GM12892 (cell line): ENCODE results near the gene MAP3K5.

Experiments
- DNase-seq: peaks from one replicate; pipeline ENCODE4 v3.0.0; 2011; ENCODE audit not compliant: insufficient read length
- FAIRE-seq: peaks from 2 replicates; lab custom pipeline; 2011; peaks lifted over from hg19 to GRCh38; lab: Jason Lieb, UNC
- POLR2A ChIP-seq: IDR thresholded peaks from 2 replicates; pipeline ENCODE4 v1.6.1; 2011; ENCODE audit warnings: low read depth, low read length, control low read depth
- POLR2AphosphoS5 ChIP-seq: IDR thresholded peaks from 2 replicates; pipeline ENCODE4 v1.6.1; 2011; ENCODE audit warnings: low read depth, low read length, control low read depth
- TAF1 ChIP-seq: IDR thresholded peaks from 2 replicates; pipeline ENCODE4 v1.6.1; 2011; ENCODE audit warnings: low read depth, mild to moderate bottlenecking, control low read depth, low read length, borderline replicate concordance

The MAP3K5 gene

GRCh38 chr6:136682292-136682691, 110.0 kb downstream of the MAP3K5 start:
- DNase-seq (no peak), FAIRE-seq (no peak)
- TF ChIP-seq POLR2AphosphoS5 (no peak), TAF1 (no peak), POLR2A (no peak)

DNA sequence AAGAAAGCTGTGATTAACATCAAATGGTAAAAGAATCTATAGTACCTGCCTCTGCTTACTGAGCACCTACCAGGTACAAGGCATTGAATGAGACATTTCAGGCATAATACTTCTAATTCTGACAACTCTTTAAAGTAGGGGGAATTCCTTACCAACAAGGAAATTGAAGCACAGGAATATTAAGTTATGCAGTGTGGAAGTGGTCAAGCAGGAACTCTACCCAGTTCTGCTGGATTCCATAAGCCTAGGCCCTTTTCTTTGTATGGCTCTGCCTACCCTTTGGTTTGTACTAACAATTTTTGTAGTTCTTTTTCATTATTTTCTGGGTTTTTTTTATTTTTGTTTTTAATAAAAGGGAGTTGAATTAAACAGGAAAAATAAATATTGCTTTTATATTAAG, 114.5 kb downstream of the MAP3K5 start:
- TF ChIP-seq TAF1, result no peak
- no peak for TF ChIP-seq POLR2A
- TF ChIP-seq POLR2AphosphoS5, result no peak
- FAIRE-seq (no peak), DNase-seq (no peak)

DNA sequence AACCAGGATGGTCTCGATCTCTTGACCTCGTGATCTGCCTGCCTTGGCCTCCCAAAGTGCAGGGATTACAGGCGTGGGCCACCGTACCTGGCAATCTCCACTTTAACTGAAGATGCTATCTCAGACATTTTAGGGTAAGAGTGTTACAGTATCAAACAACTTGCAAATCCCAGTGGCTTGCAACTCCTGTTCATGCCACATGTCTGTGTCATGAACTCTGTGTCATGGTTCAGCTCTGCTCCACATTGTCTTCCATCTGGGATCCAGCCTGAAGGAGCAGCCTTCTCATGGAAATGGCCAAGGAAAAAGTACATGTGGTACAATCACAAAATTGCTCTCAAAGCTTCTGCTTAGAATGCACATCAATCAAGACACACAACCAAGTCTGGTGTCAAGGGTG, 114.9 kb downstream of the MAP3K5 start:
- peak; percentile 9 for FAIRE-seq
- no peak for TF ChIP-seq POLR2AphosphoS5
- no peak for TF ChIP-seq POLR2A
- no peak for TF ChIP-seq TAF1
- no peak for DNase-seq

DNA sequence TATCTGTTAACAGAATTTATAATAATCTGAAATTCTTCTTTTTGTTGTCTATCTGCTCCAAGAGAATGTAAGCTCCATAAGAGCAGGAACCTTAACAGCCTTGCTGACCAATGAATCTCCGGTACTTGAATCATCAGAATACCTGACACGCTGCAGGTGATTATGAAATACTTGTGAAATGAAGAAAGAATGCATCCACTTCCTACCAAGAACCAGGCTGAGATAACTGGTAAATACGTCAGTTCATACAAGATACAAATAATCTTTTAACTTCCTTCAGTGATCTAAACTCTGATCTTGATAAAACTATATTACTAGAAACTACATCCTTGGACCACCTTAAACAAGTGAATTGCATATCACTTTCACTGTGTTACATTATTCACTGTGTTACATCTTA, 116.2 kb downstream of the MAP3K5 start:
- FAIRE-seq (no peak), DNase-seq (no peak)
- TF ChIP-seq TAF1 (no peak), POLR2AphosphoS5 (no peak), POLR2A (no peak)

DNA sequence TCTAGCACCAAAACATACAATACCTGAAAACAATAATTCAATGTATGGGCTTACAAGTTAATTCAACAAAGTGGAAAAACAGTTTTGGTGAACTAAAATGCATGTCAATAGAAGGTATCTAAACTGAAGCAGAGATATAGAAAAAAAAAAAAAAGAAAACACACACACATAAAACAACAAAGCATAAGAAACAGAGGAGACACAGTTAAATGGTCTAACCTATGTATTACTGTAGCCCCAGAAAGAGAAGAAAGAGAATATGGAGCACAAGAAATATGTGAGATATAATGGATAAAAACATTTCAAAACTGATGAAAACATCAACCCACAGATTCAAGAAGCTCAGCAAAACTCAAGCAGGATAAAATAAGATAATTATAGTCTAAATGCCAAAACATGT, 118.7 kb downstream of the MAP3K5 start:
- DNase-seq (no peak), FAIRE-seq (no peak)
- TF ChIP-seq POLR2AphosphoS5, result no peak
- TF ChIP-seq POLR2A, result no peak
- no peak for TF ChIP-seq TAF1

- TF ChIP-seq POLR2AphosphoS5 (no peak), TAF1 (no peak), POLR2A (no peak)
- DNase-seq, result no peak
- FAIRE-seq, result no peak
Measured at GRCh38 chr6:136672144-136672543, 120.1 kb downstream of the MAP3K5 start.

GRCh38 chr6:136669299-136669699, 123.0 kb downstream of the MAP3K5 start:
- TF ChIP-seq TAF1 (no peak), POLR2AphosphoS5 (no peak), POLR2A (no peak)
- FAIRE-seq (no peak), DNase-seq (no peak)

GRCh38 chr6:136668571-136668970, 123.7 kb downstream of the MAP3K5 start:
- no peak for FAIRE-seq
- TF ChIP-seq TAF1 (no peak), POLR2A (no peak), POLR2AphosphoS5 (no peak)
- no peak for DNase-seq

- no peak for FAIRE-seq
- DNase-seq, result no peak
- TF ChIP-seq POLR2AphosphoS5, result no peak
- TF ChIP-seq POLR2A, result no peak
- TF ChIP-seq TAF1, result no peak
Measured at GRCh38 chr6:136666041-136666440, 126.2 kb downstream of the MAP3K5 start.

DNA sequence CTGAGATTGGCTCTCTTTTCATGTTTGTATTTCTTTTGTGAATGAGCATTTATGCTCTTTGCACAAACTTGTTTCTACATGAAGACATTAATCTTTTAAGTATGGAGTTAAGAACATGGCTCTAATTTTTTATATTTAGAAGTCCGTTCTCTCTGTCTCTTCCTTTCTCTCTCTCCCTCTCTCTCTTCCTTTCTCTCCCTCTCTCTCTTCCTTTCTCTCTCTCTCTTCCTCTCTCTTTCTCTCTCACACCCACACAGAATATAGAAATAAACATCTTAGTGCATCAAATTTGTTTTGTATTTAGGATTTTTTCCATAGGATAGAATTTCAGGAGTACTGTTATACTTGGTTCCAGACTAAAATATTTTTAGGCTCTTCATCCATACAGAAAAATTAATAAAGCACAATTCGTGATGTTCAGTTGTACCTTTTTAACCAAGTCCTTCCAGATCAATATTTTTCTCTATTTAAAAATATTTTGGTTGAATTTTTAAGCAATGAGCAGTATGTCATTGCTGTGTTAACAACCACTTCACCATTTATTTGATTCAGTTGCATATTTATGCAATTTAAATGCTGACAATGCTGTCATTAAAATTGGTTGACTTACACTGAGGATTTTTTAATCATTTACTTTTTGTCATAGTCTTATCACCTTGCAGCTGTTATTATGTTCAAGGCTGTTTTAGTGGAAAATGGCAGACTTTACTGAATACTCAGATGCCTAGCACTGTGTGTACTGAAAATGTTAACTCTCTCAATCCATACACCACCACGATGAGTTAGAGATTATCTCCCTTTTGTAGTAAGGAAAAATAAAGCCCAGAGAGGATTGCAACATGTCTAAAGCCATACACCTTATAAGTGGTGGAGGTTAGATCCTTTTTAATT, 129.7 kb downstream of the MAP3K5 start:
- TF ChIP-seq POLR2A (no peak), TAF1 (no peak), POLR2AphosphoS5 (no peak)
- no peak for FAIRE-seq
- DNase-seq, result no peak

DNA sequence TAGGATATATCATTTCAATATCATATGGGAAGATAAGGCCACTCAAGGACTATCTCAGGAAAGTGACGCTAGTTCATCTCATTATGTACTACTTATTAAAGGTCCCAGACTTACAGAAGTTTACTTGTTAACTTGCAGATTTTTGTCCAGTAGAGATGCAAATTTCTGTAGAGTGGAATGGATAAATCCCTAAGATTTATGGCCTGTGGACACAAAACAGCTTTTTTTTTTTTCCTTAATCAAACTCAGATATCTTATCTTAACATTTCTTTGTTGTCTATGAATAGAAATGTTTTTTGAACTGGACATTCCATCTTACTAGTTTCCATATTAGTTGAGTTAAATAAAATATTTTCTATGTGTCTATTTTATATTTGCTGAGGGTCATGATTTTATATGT, 131.6 kb downstream of the MAP3K5 start:
- TF ChIP-seq POLR2AphosphoS5, result no peak
- no peak for TF ChIP-seq TAF1
- TF ChIP-seq POLR2A, result no peak
- FAIRE-seq (no peak), DNase-seq (no peak)

DNA sequence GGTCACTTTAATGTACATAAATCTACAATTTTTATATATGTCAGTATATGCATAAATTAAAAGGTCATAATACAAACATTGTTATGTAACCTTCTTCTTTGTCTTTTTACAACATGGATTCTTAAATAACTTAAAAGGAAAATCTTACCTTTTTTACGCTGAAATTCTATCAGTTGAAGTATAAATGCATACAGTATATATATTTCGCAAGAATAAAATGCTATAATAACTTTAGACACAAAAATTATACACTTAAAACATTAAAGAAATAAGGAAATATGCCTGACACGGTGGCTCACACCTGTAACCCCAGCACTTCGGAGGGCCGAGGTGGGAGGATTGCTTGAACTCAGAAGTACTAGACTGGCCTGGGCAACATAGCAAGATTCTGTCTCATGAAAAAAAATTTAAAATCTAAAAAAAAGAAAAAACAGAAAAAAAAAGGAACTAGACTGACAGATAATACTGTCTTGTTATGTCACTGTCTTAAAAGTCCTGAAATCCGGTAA, 132.2 kb downstream of the MAP3K5 start:
- FAIRE-seq (no peak), DNase-seq (no peak)
- TF ChIP-seq TAF1 (no peak), POLR2AphosphoS5 (no peak), POLR2A (no peak)
